Keratinocyte (primary cell): ENCODE measurements around the gene MDGA2. TPM values are rescaled to one million over a fixed set of nuclear protein-coding genes. Genes with fewer than 3 reads are reported as not detected.

Experiments used
- DNase-seq: peaks from one replicate; pipeline ENCODE4 v3.0.0-alpha.2; 2011; ENCODE audit warnings: low read depth, missing footprints, low spot score
- FAIRE-seq: peaks from 2 replicates; lab custom pipeline; 2011; peaks lifted over from hg19 to GRCh38; lab: Jason Lieb, UNC
- H2AFZ ChIP-seq: 2 replicates; pipeline ENCODE4 v1.6.0; 2012; ENCODE audit warnings: low read length, control low read depth, inconsistent platforms; ENCODE audit not compliant: control insufficient read depth
- H3K27ac ChIP-seq: 2 replicates; pipeline ENCODE4 v1.5.1; 2011; ENCODE audit warnings: low read length; ENCODE audit not compliant: control insufficient read depth, insufficient read depth
- H3K27me3 ChIP-seq: 3 replicates; pipeline ENCODE4 v1.6.0; 2011; ENCODE audit warnings: low read length; ENCODE audit not compliant: control insufficient read depth, insufficient read depth; ENCODE audit errors: extremely low read depth
- H3K36me3 ChIP-seq, 2 experiments: 2 replicates in 1 of 2; 3 replicates in 1 of 2; pipeline ENCODE4 v1.5.1; 2011; ENCODE audit warnings: low read length in 2 of 2, mild to moderate bottlenecking in 1 of 2; ENCODE audit not compliant: control insufficient read depth in 2 of 2, insufficient read depth in 2 of 2; ENCODE audit errors: extremely low read depth in 1 of 2
- H3K4me1 ChIP-seq: 3 replicates; pipeline ENCODE4 v1.5.1; 2011; ENCODE audit warnings: low read length; ENCODE audit not compliant: control insufficient read depth, insufficient read depth; ENCODE audit errors: extremely low read depth
- H3K4me2 ChIP-seq: 3 replicates; pipeline ENCODE4 v1.6.0; 2011; ENCODE audit warnings: low read depth, low read length; ENCODE audit not compliant: control insufficient read depth, insufficient read depth; ENCODE audit errors: extremely low read depth
- H3K4me3 ChIP-seq, 3 experiments: fragments of 200-600 bp in 1 of 3; sonication (generic) in 1 of 3; 2 replicates in 2 of 3; 3 replicates in 1 of 3; pipeline ENCODE4 v1.5.1; 2011 to 2016; ENCODE audit warnings: low read length in 3 of 3, mild to moderate bottlenecking in 3 of 3, control low read depth in 2 of 3, inconsistent platforms in 1 of 3, low read depth in 1 of 3, mixed read lengths in 1 of 3, mixed run types in 1 of 3, moderate library complexity in 1 of 3; ENCODE audit not compliant: control insufficient read depth in 2 of 3, insufficient read depth in 2 of 3; ENCODE audit errors: extremely low read depth in 1 of 3
- H3K79me2 ChIP-seq: 2 replicates; pipeline ENCODE4 v1.6.0; 2012; ENCODE audit warnings: low read length; ENCODE audit not compliant: control insufficient read depth, insufficient read depth
- H3K9ac ChIP-seq: 3 replicates; pipeline ENCODE4 v1.6.0; 2011; ENCODE audit warnings: low read length; ENCODE audit not compliant: control insufficient read depth, insufficient read depth; ENCODE audit errors: extremely low read depth
- H3K9me1 ChIP-seq: 3 replicates; pipeline ENCODE4 v1.6.0; 2011; ENCODE audit warnings: low read length; ENCODE audit not compliant: control insufficient read depth, insufficient read depth; ENCODE audit errors: extremely low read depth
- H3K9me3 ChIP-seq: 2 replicates; pipeline ENCODE4 v1.5.1; 2012; ENCODE audit warnings: low read depth, low read length; ENCODE audit not compliant: control insufficient read depth
- H4K20me1 ChIP-seq: 3 replicates; pipeline ENCODE4 v1.6.0; 2011; ENCODE audit warnings: low read length; ENCODE audit not compliant: control insufficient read depth, insufficient read depth; ENCODE audit errors: extremely low read depth
- CTCF ChIP-seq, 3 experiments: IDR thresholded peaks in 1 of 3; conservative IDR thresholded peaks in 1 of 3; optimal IDR thresholded peaks in 1 of 3; 2 replicates in 2 of 3; 3 replicates in 1 of 3; pipeline versions ENCODE3 to v1.5.1; 2011; ENCODE audit warnings: low read length in 3 of 3, mild to moderate bottlenecking in 3 of 3, moderate library complexity in 2 of 3, control low read depth in 1 of 3, inconsistent platforms in 1 of 3; ENCODE audit not compliant: insufficient read depth in 2 of 3; ENCODE audit errors: extremely low read depth in 1 of 3
- EZH2 ChIP-seq: IDR thresholded peaks from one replicate; pipeline ENCODE4 v1.6.1; 2012; ENCODE audit warnings: inconsistent platforms, mild to moderate bottlenecking, low read length, moderate library complexity
- dilution Hi-C: fragments of 300-500 bp; cut with MboI; formaldehyde crosslinking; loops from one replicate; pipeline ENCODE4 v1.7.0; 2020; ENCODE audit warnings: low sequenced_read_pairs; ENCODE audit not compliant: extremely low pct_ligation_motif_present
- polyA plus RNA-seq, 5 experiments: library from polyadenylated mRNA; depleted of rRNA in 3 of 5; stranded (reverse) in 3 of 5; stranded (forward) in 1 of 5; unstranded in 1 of 5; fragments of >200 nt; gene quantifications; 1 replicate in 1 of 5; 2 replicates in 3 of 5; 3 replicates in 1 of 5; pipeline versions ENCODE4 v1.2.1 to v1.2.3, GENCODE V29; 2011 to 2012; ENCODE audit warnings: missing spikeins in 2 of 5, low read depth in 1 of 5, low replicate concordance in 1 of 5

Gene MDGA2
- polyA plus RNA-seq, 1 donor (not counting 4 experiments of a cell fraction or from before 2014, with no cell fraction given): not detected

- Histone ChIP-seq H3K9ac (no peak overlapping the region), H3K27ac (no peak overlapping the region), H3K9me3 (no peaks in the 10 kb centered on the region), H3K36me3 (no peaks in the 10 kb centered on the region), H3K4me3 (no peak overlapping the region), H2AFZ (no peak overlapping the region), H3K79me2 (no peaks in the 10 kb centered on the region), H3K4me2 (no peak overlapping the region), H3K4me1 (no peaks in the 10 kb centered on the region), H3K9me1 (no peaks in the 10 kb centered on the region), H4K20me1 (no peaks in the 10 kb centered on the region), H3K27me3 (no peaks in the 10 kb centered on the region)
- DNase-seq (no peak), FAIRE-seq (no peak)
- no peak for TF ChIP-seq CTCF (optimal IDR thresholded peaks at IDR 0.05 in 1 of 3, IDR thresholded peaks at IDR 0.05 in 1 of 3, conservative IDR thresholded peaks at IDR 0.05 in 1 of 3; ENCODE audit: extremely low read depth in 1 of 3, insufficient read depth in 2 of 3, low read length in 3 of 3)
- TF ChIP-seq EZH2: no peak
- dilution Hi-C loops: no loop called here
Observed at GRCh38 chr14:47270715-47271114, 404.7 kb downstream of the MDGA2 start.

- dilution Hi-C loops: no loop called here
- Histone ChIP-seq H3K9me3 (no peaks in the 10 kb centered on the region), H3K27me3 (no peaks in the 10 kb centered on the region), H3K9ac (no peak overlapping the region), H3K4me3 (no peak overlapping the region), H3K79me2 (no peaks in the 10 kb centered on the region), H3K27ac (no peak overlapping the region), H3K4me2 (no peak overlapping the region), H2AFZ (no peak overlapping the region), H3K9me1 (no peaks in the 10 kb centered on the region), H3K4me1 (no peaks in the 10 kb centered on the region), H3K36me3 (no peaks in the 10 kb centered on the region), H4K20me1 (no peaks in the 10 kb centered on the region)
- TF ChIP-seq CTCF (optimal IDR thresholded peaks at IDR 0.05 in 1 of 3, IDR thresholded peaks at IDR 0.05 in 1 of 3, conservative IDR thresholded peaks at IDR 0.05 in 1 of 3; ENCODE audit: extremely low read depth in 1 of 3, insufficient read depth in 2 of 3, low read length in 3 of 3) (no peak), EZH2 (no peak)
- no peak for DNase-seq
- FAIRE-seq: no peak
Observed at GRCh38 chr14:47269756-47270492, 405.5 kb downstream of the MDGA2 start.
